Erythroblast (primary cell): ENCODE measurements around the gene SOX11.

Source experiments
- DNase-seq, 2 experiments: peaks; one replicate each; lab custom pipeline; 2025; lab: John Stamatoyannopoulos, UW
- GATA1 ChIP-seq: IDR thresholded peaks from 2 replicates; pipeline ENCODE4 v1.6.1; 2011; ENCODE audit warnings: low read depth, mild to moderate bottlenecking, control low read depth, low read length, moderate library complexity
- POLR2A ChIP-seq: IDR thresholded peaks from 2 replicates; pipeline ENCODE4 v1.6.1; 2011; ENCODE audit warnings: mild to moderate bottlenecking, low read length

SOX11 gene

GRCh38 chr2:5748946-5749345 is 56.8 kb downstream of the SOX11 start:
- TF ChIP-seq POLR2A (no peak), GATA1 (no peak)
- no peak for DNase-seq

DNA sequence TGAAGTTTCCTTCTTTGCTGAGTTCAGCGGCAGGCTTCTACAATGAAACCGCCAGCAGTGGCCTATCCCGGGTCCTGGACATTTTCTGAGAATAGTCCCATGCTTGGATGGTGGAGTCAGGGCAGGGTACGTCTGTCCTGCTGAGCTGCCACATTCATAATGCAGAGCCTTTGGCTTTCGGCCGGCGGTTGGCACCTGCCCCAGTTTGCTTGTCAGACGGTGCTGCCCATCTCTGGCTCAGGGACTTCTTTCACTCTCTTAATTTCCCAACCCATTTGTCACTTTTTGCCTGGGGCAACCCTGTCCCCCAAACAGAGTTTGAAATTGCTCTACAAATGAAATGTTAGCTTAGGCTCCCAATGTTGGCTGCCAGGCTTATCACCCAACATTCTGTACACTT is 57.2 kb downstream of the SOX11 start:
- DNase-seq = no peak
- TF ChIP-seq POLR2A (no peak), GATA1 (no peak)
